HCT116 (cell line): ENCODE measurements around the gene PHACTR1.

Source experiments
- CEBPB ChIP-seq: IDR thresholded peaks from 2 replicates; pipeline ENCODE4 v1.6.1; 2012; ENCODE audit warnings: low read depth
- CTCF ChIP-seq, 3 experiments: fragments of 200-600 bp in 1 of 3; sonication (generic) in 1 of 3; IDR thresholded peaks in 2 of 3; conservative IDR thresholded peaks in 1 of 3; 2 replicates each; pipeline ENCODE4 v1.5.1; 2012 to 2017; ENCODE audit warnings: low read depth in 2 of 3, low read length in 2 of 3, antibody characterized with exemption in 1 of 3, borderline replicate concordance in 1 of 3, control low read depth in 1 of 3, mild to moderate bottlenecking in 1 of 3, mixed read lengths in 1 of 3, mixed run types in 1 of 3, moderate library complexity in 1 of 3; ENCODE audit not compliant: insufficient read depth in 1 of 3
- EZH2 ChIP-seq: fragments of 200-600 bp; sonication (generic); IDR thresholded peaks from 2 replicates; pipeline ENCODE4 v1.6.1; 2017; ENCODE audit warnings: antibody characterized with exemption, mixed run types
- EZH2phosphoT487 ChIP-seq: fragments of 200-600 bp; IDR thresholded peaks from 2 replicates; pipeline ENCODE4 v1.6.1; 2018; ENCODE audit warnings: antibody characterized with exemption, borderline replicate concordance
- POLR2A ChIP-seq: IDR thresholded peaks from 2 replicates; pipeline ENCODE4 v1.7.0; 2011; ENCODE audit warnings: borderline replicate concordance; ENCODE audit not compliant: insufficient read depth, insufficient read length; ENCODE audit errors: extremely low read depth
- REST ChIP-seq: IDR thresholded peaks from 2 replicates; pipeline ENCODE4 v1.6.1; 2012; ENCODE audit warnings: low read depth
- SIN3A ChIP-seq: IDR thresholded peaks from 2 replicates; pipeline ENCODE4 v1.6.1; 2012; ENCODE audit warnings: low read depth
- TCF7L2 ChIP-seq: IDR thresholded peaks from 2 replicates; pipeline ENCODE4 v1.7.0; 2011; ENCODE audit warnings: borderline replicate concordance, inconsistent platforms; ENCODE audit not compliant: insufficient read depth, insufficient read length; ENCODE audit errors: extremely low read depth
- YY1 ChIP-seq: IDR thresholded peaks from 2 replicates; pipeline ENCODE4 v1.6.1; 2011; ENCODE audit warnings: low read length, low read depth, moderate library complexity, mild to moderate bottlenecking; ENCODE audit not compliant: insufficient replicate concordance; ENCODE audit errors: extremely low read depth

- TF ChIP-seq CTCF (IDR thresholded peaks at IDR 0.05 in 2 of 3, conservative IDR thresholded peaks at IDR 0.05 in 1 of 3; ENCODE audit: borderline replicate concordance in 1 of 3, insufficient read depth in 1 of 3, low read depth in 2 of 3, low read length in 2 of 3) (no peak), EZH2phosphoT487 (no peak), EZH2 (no peak), REST (no peak), TCF7L2 (no peak), CEBPB (no peak), SIN3A (no peak), YY1 (no peak), POLR2A (no peak)
Observed at GRCh38 chr6:12878741-12879140, 162.2 kb downstream of the PHACTR1 start.
